ENCODE measurements around the gene WBP1L. TPM values are rescaled to one million over a fixed set of nuclear protein-coding genes. Genes with fewer than 3 reads are reported as not detected.

Gene WBP1L
- total and polyA plus RNA-seq, 2 of the 13 experiments (the other 11 are each of a cell fraction or from before 2014, with no cell fraction given): 8.3 to 12.3 TPM

DNA sequence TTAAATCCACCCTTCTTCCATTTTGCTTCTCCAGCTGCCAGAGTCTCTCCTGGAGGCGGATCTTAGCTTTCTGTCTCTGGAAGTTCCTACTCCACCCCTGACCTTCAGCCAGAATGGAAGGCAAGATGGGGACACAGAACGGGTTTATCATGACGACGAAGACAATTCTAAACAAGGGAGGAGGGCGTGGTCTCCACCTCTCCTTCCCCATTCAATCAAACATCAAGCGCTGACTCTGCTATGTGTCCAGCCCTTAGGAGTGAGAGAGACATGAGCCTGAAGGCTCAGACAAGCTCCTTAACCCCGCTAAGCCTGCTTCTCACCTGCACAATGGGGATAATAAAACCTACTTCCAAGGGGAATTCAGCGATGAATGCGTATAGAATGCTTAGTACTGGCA is 90.4 kb downstream of the WBP1L start:
- H3K4me3 ChIP-seq (replicated peaks in 1 of 3; ENCODE audit: insufficient read depth in 1 of 3, low read depth in 2 of 3, low read length in 3 of 3): no peak overlapping the region
- ChIA-PET POLR2A (no interaction called here), CTCF (ENCODE audit: low intra/inter-chr PET ratio, low total read pairs) (interaction anchor here (0.8 to 3.0 kb wide), 5 partner anchors 67 to 410 kb away, joined by 4 to 40 read pairs (median 6); no protein-coding TSS in a partner anchor)
- ATAC-seq: no peak
- no peak overlapping the region for H3K27ac ChIP-seq (ENCODE audit: extremely low read length, insufficient read depth, low read length)
- WGBS (ENCODE audit: low lambda C conversion rate): 57% methylated on average over 9 of the region's 9 CpGs
- H3K4me1 ChIP-seq (ENCODE audit: insufficient read depth, low read length): peaks cover 31% of the 10 kb centered on the region
- H4K20me1 ChIP-seq (ENCODE audit: insufficient read depth, low read length): no peaks in the 10 kb centered on the region
- H3K27me3 ChIP-seq (ENCODE audit: control insufficient read depth in 1 of 2, insufficient read depth in 2 of 2, low read length in 2 of 2): no peaks in the 10 kb centered on the region; a peak in 2 of 5 replicates
- no peaks in the 10 kb centered on the region for H3K79me2 ChIP-seq (ENCODE audit: insufficient read depth, low read length)
- no peak overlapping the region for H3K4me2 ChIP-seq (ENCODE audit: low read depth, low read length)
- no peak for FAIRE-seq
- H3K9ac ChIP-seq (ENCODE audit: insufficient read depth, low read depth, low read length): no peak overlapping the region
- DNase-seq (ENCODE audit: low spot score): no peak
- TF ChIP-seq ZNF580 (CRISPR knock-in tag; IDR thresholded peaks at IDR 0.05; ENCODE audit: borderline replicate concordance, low read depth) (no peak), IRF1 (CRISPR knock-in tag; IDR thresholded peaks at IDR 0.05; ENCODE audit: low read depth) (no peak), ZBTB7A (CRISPR knock-in tag; IDR thresholded peaks at IDR 0.05) (no peak), STAT5B (CRISPR knock-in tag; IDR thresholded peaks at IDR 0.05) (no peak), ZNF616 (CRISPR knock-in tag; IDR thresholded peaks at IDR 0.05; ENCODE audit: low read depth) (no peak), KDM4B (CRISPR knock-in tag; IDR thresholded peaks at IDR 0.05) (no peak), ZNF30 (CRISPR knock-in tag; IDR thresholded peaks at IDR 0.05) (no peak), PAF1 (CRISPR knock-in tag; IDR thresholded peaks at IDR 0.05) (no peak), PAX8 (CRISPR knock-in tag; IDR thresholded peaks at IDR 0.05; ENCODE audit: borderline replicate concordance) (no peak)
- TF ChIP-seq, protein P1, sequence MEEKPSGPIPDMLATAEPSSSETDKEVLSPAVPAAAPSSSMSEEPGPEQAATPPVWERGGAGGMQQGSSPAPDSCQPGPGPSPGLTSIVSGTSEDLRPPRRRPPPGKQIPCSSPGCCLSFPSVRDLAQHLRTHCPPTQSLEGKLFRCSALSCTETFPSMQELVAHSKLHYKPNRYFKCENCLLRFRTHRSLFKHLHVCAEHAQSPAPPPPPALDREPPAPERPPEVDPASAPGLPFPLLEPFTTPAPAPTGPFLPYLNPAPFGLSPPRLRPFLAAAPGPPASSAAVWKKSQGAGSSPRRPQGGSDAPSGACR (CRISPR knock-in tag; IDR thresholded peaks at IDR 0.05): no peak
- TF ChIP-seq, protein P2, sequence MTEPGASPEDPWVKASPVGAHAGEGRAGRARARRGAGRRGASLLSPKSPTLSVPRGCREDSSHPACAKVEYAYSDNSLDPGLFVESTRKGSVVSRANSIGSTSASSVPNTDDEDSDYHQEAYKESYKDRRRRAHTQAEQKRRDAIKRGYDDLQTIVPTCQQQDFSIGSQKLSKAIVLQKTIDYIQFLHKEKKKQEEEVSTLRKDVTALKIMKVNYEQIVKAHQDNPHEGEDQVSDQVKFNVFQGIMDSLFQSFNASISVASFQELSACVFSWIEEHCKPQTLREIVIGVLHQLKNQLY (CRISPR knock-in tag; IDR thresholded peaks at IDR 0.05): no peak
- TF ChIP-seq, protein P3, sequence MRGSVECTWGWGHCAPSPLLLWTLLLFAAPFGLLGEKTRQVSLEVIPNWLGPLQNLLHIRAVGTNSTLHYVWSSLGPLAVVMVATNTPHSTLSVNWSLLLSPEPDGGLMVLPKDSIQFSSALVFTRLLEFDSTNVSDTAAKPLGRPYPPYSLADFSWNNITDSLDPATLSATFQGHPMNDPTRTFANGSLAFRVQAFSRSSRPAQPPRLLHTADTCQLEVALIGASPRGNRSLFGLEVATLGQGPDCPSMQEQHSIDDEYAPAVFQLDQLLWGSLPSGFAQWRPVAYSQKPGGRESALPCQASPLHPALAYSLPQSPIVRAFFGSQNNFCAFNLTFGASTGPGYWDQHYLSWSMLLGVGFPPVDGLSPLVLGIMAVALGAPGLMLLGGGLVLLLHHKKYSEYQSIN (CRISPR knock-in tag; IDR thresholded peaks at IDR 0.05; ENCODE audit: borderline replicate concordance): no peak
- no TSS peak for BruUV-seq (replicated peaks)
- intact Hi-C loops (cut with micrococcal nuclease; ENCODE audit: unreplicated experiment): loop anchor here (2.0 kb wide), 1 partner anchor 105 kb away; no protein-coding TSS in a partner anchor
- in situ Hi-C loops (cut with HindIII; ENCODE audit: extremely low pct_ligation_motif_present, low pct_unique_long_range_greater_than_20kb): loop anchor here (5.0 kb wide), 1 partner anchor 233 kb away; no protein-coding TSS in a partner anchor
- H3K9me3 ChIP-seq (ENCODE audit: low read length): peaks cover 13% of the 10 kb centered on the region; the same call in 1 of the 2 replicates
- H2AFZ ChIP-seq (ENCODE audit: low read length): no peak overlapping the region
- H3K36me3 ChIP-seq (replicated peaks in 1 of 2; ENCODE audit: control insufficient read depth in 1 of 2, insufficient read depth in 2 of 2, low read length in 2 of 2): no peaks in the 10 kb centered on the region
